RWPE2 (cell line): ENCODE measurements around the gene RRM2.

ENCODE experiments used
- ATAC-seq: fragments of 200-7000 bp; cut with Tn5 transposase; 3 replicates; pipeline ENCODE4 v1.9.1; 2021; ENCODE audit warnings: low read depth
- DNase-seq: peaks from one replicate; pipeline ENCODE4 v3.0.0-alpha.2; 2020; ENCODE audit warnings: low spot score
- H3K27ac ChIP-seq: fragments of 450-650 bp; 2 replicates; pipeline ENCODE4 v1.5.1; 2017; ENCODE audit warnings: mild to moderate bottlenecking; ENCODE audit not compliant: poor library complexity, severe bottlenecking
- H3K27me3 ChIP-seq: fragments of 250-450 bp; sonication (Bioruptor Pico); 2 replicates; pipeline ENCODE4 v1.5.1; 2021; ENCODE audit warnings: mild to moderate bottlenecking, moderate library complexity; ENCODE audit not compliant: insufficient read depth, poor library complexity, severe bottlenecking
- H3K36me3 ChIP-seq: fragments of 250-450 bp; sonication (Bioruptor Pico); 2 replicates; pipeline ENCODE4 v1.5.1; 2020; ENCODE audit warnings: low read depth, mild to moderate bottlenecking, moderate library complexity
- H3K4me1 ChIP-seq: fragments of 250-450 bp; sonication (Bioruptor Pico); 2 replicates; pipeline ENCODE4 v1.5.1; 2021; ENCODE audit warnings: mild to moderate bottlenecking, moderate library complexity; ENCODE audit not compliant: insufficient read depth, poor library complexity, severe bottlenecking
- H3K4me3 ChIP-seq: fragments of 250-450 bp; sonication (Bioruptor Pico); 2 replicates; pipeline ENCODE4 v1.5.1; 2021; ENCODE audit warnings: mild to moderate bottlenecking, moderate library complexity; ENCODE audit not compliant: severe bottlenecking
- H3K9me3 ChIP-seq: fragments of 250-450 bp; sonication (Bioruptor Pico); 2 replicates; pipeline ENCODE4 v1.5.1; 2021; ENCODE audit warnings: mild to moderate bottlenecking, moderate library complexity; ENCODE audit not compliant: severe bottlenecking
- CTCF ChIP-seq: fragments of 450-650 bp; IDR thresholded peaks from one replicate; pipeline ENCODE4 v1.5.1; 2017; ENCODE audit warnings: mild to moderate bottlenecking, moderate library complexity; ENCODE audit not compliant: poor library complexity, severe bottlenecking

Gene RRM2

GRCh38 chr2:10162586-10163497, 40.3 kb downstream of the RRM2 start:
- no peak overlapping the region for H3K4me3 ChIP-seq
- H3K36me3 ChIP-seq, result no peaks in the 10 kb centered on the region
- H3K4me1 ChIP-seq, result no peaks in the 10 kb centered on the region
- no peaks in the 10 kb centered on the region for H3K9me3 ChIP-seq
- no peaks in the 10 kb centered on the region for H3K27me3 ChIP-seq
- no peak overlapping the region for H3K27ac ChIP-seq
- no peak for ATAC-seq
- TF ChIP-seq CTCF, result no peak
- no peak for DNase-seq

- no peaks in the 10 kb centered on the region for H3K4me1 ChIP-seq
- H3K27ac ChIP-seq, result no peak overlapping the region
- no peak for TF ChIP-seq CTCF
- ATAC-seq, result no peak
- no peak for DNase-seq
- H3K27me3 ChIP-seq, result no peaks in the 10 kb centered on the region
- no peaks in the 10 kb centered on the region for H3K36me3 ChIP-seq
- no peak overlapping the region for H3K4me3 ChIP-seq
- H3K9me3 ChIP-seq, result no peaks in the 10 kb centered on the region
Measured at GRCh38 chr2:10163498-10164486, 41.3 kb downstream of the RRM2 start.

GRCh38 chr2:10164601-10165000, 42.1 kb downstream of the RRM2 start:
- no peak overlapping the region for H3K4me3 ChIP-seq
- H3K36me3 ChIP-seq, result no peaks in the 10 kb centered on the region
- ATAC-seq, result no peak
- H3K9me3 ChIP-seq, result no peaks in the 10 kb centered on the region
- no peak for TF ChIP-seq CTCF
- H3K4me1 ChIP-seq, result no peaks in the 10 kb centered on the region
- no peaks in the 10 kb centered on the region for H3K27me3 ChIP-seq
- no peak overlapping the region for H3K27ac ChIP-seq
- no peak for DNase-seq

GRCh38 chr2:10165282-10165681, 42.7 kb downstream of the RRM2 start:
- DNase-seq (no peak), ATAC-seq (no peak)
- no peaks in the 10 kb centered on the region for H3K36me3 ChIP-seq
- TF ChIP-seq CTCF, result no peak
- H3K27me3 ChIP-seq, result no peaks in the 10 kb centered on the region
- H3K4me3 ChIP-seq, result no peak overlapping the region
- H3K4me1 ChIP-seq, result no peaks in the 10 kb centered on the region
- H3K27ac ChIP-seq, result no peak overlapping the region
- H3K9me3 ChIP-seq, result no peaks in the 10 kb centered on the region
